HG03354 (cell line): ENCODE data around the gene VPS52.

ENCODE experiments used
- ATAC-seq: cut with Tn5 transposase; IDR thresholded peaks from one replicate; pipeline ENCODE4 v1.9.1; 2021; ENCODE audit warnings: mild to moderate bottlenecking; ENCODE audit not compliant: unreplicated experiment, poor library complexity, severe bottlenecking

The VPS52 gene

DNA sequence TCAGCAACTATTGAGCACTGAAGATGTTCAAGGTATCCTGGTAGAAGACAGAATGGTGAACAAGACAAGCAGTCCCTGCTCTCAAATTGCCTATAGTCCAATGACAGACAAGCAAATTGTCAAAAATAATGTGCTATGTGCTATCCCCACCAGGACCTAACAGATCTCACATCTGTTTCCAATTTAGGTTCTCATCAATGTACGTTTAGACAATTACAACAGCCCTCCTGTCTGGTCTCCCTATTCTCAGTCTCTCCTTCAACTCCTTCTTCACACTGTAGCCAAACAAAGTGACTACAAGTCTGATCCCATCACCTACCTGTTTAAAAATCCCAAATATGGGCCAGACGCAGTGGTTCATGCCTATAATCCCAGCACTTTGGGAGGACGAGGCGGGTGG lies 34.7 kb upstream of the VPS52 start:
- no peak for ATAC-seq

DNA sequence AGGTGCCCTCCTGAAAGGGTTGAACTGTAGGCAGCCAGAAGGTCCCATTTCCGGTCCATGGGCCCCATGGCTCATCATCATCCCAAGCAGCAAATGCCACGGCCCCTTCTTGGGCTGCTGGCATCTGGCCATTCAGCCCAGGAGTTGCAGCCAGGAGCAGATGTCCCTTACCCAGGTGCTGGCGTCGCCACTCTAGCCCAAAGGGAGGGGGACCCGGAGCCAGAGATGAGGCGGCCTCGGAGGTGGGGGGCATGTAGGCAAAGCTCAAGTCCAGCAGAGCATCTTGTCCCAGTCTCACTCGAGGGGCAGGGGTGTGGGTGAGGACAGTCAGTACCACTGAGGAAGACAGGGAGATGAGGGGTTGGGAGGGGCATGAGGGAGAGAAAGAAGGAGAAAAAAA lies 33.4 kb upstream of the VPS52 start:
- ATAC-seq, result no peak

DNA sequence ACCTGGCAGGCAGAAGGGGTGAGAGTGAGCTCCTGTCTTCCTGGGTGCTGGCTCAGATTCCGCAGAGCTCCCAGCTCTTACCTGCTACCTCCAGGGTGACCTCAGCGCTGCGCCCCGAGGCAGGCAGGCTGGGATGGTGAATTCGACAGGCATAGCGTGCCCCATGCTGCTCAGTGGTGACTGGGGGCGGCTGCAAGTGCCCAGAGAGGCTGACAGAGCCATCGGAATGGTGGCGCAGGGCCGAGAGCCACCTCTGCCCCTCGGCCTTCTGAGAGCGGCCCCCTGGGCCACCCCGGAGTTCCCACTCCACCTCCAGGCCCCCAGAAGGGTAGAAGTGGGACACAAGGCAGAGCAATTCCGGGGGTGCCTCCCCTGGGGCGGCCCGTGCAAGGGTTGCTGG lies 32.5 kb upstream of the VPS52 start:
- no peak for ATAC-seq

DNA sequence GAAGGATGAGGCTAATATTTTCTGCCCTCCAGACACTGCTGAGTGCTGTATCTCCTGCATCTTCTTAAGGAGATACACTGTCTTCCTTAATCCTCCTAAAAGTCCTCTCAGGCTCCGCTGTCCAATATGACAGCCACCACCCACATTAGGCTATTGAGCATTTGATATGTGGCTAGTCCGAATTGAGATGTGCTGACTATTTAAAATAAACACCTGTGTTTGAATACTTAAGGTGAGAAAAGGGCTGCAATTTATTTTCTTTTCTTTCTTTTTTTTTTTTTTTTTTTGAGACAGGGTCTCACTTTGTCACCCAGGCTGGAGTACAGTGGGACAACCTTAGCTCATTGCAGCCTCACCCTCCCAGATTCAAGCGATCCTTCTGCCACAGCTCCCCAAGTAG lies 30.2 kb upstream of the VPS52 start:
- no peak for ATAC-seq

DNA sequence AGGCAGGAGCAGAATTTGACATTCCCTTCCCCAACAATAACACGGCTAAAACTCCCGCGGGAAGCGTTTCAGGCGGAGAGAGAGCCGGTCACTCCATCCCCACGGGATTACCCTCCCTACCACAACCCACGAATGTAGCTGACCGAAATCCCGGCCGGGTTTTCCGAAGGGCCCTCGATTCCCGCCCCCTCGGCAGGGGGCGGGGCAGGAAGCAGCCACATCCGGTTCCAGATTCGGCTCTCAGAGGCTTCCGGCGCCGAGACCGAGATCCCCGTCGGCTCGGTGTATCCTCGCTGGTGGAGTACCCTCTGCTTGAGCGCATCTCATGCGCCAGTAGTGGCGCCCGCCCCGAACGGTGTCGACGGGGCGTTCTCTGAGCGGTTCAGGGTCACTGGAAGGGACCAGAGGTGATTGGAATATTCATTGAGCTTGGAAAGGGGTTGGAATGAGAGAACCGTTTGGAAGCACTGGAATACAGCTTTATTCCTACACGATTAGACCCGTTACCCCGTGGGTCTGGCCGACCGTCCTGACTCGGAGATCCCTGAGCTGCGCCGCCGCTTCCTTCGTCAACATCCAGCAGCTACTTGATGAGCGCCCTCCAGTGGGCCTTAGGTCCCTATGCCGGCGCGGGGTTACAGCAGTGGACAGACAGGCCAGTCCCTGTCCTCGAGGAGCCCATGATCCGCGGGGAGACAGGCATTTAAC lies 27.7 kb upstream of the VPS52 start:
- ATAC-seq, result peak; percentile 79

DNA sequence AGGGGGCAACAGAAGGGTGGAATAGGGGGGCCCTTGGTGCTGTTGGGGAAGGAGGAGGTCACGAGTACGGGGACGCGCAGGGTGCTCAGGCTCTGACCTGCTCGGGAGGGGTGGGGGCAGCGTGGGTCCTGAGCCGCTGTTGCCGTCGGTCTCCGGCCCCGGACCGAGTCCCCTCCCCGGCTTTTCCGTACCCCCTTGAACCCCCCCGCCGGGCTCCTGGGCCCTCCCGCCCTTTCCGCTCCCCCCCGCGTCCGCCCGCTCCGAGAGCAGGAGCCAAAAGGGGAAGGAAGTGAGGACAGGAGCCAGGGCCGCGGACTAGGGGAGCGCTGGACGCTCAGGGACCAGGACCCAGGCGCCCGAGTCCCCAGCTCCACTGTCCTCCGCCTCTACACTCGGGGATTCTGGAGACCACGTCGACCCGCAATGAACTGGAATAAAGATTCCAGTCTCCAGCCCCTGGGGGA lies 27.1 kb upstream of the VPS52 start, which contains the start of gene RGL2:
Gene RGL2, minus strand, starts transcription at position 170 of the 464 bp plus-strand sequence. CDS start 332 bp downstream, outside the sequence.
- ATAC-seq, result peak; percentile 33

DNA sequence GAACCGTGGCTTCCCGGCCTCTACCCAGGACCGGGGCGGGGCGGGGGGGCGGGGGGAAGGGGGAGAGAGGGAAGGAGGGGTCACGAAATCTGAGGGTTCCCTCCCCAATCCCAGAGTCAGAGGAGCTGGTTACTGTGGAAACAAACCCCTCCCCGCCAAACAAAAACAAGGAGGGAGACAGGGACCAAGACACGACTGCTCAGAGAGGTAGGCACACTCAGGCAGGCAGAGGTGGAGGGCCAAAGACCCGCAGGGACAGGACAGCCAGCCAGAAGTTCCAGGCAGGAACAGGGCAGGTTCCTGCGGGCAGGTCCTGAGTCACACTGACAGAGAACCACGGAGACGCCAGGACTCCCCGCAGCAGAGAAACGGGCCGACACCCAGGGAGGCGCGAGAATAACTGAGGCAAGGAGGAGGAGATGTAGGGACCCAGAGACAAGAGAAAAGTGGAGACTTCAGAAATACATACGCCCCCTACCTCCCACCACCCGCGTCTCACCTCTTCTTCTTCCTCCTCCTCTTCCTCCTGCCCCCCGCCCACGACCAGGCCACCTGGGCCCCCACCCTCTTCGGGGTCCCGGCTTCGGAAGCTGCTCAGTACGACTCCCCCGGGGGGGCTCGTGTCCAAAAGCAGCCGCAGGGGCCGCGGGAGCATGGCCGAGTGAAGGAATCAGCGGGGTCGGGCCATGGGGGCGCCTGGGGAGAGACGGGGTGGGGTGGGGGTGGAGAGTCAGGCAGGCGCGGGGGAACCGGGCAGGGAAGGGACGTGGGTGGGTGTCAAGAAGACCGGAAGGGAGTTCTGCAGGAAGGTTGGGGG lies 26.5 kb upstream of the VPS52 start:
- no peak for ATAC-seq

DNA sequence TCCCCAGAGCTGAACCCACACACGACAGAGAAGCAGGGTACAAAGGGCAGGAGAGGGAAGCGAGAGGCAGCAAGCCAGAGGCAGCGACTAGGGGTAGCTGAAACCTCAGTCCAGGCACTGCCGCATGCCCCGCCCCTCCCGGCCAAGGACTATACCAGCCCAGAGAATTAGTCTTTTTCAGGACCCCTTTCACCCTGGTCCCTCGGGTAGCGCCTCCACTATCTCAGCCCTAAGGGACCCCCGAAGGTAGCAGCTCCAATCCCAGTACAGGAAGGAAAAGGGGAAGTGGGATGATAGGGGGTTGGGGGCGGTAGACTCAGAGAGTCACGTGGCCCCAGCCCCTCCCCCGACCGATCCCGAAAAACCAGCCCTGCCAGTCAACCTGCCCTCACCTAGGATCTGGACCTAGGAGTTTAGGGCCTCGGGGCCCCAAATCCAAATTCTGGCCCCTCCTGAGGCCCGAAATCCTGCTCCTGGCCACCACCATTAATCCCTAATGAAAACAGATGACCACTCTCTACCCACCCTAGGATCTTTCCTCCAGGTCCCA lies 25.8 kb upstream of the VPS52 start:
- no peak for ATAC-seq

DNA sequence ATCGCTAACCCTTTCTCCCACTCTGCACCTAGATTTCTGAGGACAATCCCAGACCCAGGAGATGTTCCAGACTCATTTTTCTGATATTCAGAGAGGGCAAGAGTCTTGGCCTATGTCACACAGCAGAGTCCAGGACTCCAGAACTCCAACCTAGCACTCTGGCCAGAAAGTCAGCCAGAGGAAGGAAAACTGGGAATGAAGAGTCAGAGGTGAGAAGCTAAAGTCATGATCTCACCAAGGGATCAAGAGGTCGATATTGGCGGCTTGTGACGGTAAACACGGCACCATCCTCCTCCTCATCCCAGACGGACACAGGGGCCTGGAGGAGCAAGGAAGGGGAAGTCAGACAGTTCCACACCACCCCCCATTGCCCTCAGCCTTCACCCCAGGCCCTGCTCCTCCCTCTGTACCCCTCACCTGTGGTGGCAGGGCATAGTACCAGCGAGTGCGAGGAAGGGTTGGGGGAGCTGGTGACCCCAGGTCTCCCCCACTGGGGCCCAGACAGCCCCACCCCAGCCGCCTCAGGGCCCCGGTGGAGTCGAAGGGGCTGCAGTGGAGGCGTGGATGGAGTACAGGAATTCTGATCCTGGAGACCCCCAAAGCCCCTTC lies 25.2 kb upstream of the VPS52 start:
- no peak for ATAC-seq

DNA sequence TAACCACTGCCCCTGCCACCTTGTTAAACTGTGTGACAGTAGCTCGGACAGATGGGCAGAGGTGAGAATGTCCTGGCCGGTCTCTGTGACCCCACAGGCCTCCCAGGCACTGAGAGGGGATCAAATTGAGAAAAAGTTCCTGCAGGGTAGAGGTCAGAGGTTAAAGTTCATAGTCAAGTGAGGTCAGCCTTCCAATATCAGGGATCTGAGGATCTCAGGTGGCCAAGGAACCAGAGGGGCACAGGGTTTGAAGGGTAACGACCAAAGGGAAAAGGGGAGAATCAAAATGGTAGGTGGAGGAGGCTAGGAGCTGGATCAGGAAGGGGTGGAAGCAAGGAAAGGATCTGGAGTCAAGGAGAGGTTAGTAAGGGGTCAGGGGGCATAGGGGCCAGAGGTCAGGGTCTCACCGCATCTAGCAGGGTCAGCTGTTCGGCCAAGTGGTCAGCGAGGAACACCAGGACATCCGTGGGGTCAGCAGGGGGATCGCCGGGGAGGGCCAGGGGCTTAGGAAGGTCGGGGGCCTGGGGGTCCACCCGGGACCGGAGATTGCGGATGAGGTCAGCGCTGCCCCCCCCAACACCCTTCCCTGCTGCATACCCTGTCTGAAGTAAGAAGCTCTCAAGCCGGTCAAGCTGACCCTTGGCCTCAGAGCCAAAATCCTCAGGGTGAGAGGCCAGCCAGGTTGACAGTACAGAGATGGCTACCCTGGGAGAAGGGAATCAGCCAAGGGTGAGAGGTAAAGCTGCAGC lies 24.1 kb upstream of the VPS52 start:
- ATAC-seq, result no peak

DNA sequence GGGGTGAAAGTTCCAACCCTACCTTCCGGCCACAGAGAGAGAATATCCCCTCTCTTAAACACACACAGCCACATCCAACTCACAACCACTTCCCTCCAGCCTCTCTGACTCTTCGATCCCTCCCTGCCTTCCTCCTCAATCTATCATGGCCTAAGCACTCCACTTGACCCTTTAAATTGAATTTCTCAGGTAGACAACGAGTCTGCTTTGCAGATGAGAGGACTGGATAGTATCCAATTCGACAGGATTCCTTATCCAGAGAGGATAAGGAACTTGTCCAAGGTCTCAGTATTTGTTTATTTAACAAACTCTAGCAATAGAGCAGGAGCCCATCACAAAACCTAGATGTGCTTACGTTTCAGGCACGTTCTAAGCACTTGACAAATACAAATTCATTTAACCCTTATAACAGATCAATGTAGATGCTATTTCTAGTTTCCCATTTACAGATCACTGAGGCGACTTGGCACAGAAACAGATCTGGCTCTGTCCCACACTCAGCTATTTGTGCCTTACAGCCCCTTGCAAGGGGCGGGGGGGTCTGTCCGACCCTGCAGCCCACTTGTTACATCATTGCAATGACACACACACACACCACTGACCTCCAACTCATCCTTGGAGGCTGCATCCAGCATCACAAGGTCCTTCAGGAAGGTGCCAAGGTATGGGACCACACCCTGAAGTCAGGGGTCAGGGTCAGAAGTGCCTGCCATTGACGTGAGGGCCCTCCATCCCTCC lies 22.6 kb upstream of the VPS52 start:
- ATAC-seq, result no peak

DNA sequence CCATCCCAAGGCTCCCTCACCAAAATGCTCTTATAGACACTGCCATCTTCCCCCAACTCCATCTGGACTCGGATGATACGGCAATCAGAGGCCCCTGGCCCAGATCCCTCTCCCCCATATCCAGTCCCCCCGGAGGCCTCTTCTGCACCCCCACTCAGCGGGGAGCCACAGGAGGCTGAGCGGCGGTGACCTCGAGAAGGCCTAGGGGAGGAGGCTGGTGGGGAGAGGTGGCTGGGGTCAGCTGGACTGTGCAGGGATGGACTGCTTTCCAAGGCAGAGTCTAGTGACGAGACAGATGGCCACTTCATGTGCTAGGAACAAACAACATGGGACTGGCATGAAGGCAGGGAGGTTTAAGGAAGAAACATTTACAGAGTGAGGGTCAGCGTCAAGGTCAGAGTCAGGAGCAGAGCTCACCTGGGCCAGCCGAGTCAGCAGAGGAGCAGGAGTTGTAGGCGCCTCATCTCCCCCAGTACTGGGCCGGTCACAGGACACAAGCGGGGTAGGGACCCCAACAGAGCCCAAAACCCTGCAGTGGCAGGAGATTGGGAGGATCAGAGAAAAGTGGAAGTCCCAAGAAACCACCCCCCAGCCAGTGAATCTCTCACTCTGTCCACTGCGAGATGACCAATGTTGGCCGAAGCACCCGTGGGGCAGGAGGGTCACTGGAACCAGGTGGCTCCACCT lies 21.5 kb upstream of the VPS52 start:
- no peak for ATAC-seq

DNA sequence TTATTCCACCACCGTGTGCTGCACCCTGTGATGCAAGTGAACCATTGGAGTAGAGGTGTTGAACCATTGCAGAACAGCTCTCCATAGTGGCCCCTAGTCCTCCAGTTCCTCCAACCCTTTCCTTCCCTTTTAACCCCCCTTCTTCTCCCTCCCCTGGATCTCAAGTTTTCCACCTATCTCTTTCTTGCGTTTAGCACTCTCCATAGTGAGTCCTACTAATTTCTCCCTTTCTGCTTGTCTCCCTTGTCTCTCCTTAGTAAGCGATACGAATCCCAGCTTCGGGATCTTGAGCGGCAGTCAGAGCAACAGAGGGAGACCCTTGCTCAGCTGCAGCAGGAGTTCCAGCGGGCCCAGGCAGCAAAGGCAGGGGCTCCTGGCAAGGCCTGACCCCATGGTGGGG lies 18.8 kb upstream of the VPS52 start:
- ATAC-seq, result no peak

DNA sequence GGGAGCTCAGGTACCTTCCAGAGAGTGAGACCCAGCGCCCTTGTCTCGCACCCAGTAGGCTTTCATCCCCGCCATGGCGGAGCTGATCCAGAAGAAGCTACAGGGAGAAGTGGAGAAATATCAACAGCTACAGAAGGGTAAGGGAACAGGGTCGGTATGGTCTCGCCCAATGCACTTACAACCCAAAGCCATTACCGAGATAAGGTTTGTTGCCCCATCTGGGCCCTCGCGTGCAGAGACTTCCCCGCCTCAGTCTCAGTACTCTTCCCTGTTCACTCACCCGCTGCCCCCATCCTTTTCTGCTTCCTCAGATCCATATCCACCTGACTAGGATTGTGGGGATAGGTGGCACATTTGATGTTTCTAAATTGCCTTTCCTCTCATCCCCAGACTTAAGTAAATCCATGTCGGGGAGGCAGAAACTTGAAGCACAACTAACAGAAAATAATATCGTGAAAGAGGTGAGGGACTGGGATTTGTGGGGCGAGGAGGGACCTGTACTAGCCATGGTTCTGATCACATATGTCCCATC lies 18.2 kb upstream of the VPS52 start:
- peak; percentile 14 for ATAC-seq

DNA sequence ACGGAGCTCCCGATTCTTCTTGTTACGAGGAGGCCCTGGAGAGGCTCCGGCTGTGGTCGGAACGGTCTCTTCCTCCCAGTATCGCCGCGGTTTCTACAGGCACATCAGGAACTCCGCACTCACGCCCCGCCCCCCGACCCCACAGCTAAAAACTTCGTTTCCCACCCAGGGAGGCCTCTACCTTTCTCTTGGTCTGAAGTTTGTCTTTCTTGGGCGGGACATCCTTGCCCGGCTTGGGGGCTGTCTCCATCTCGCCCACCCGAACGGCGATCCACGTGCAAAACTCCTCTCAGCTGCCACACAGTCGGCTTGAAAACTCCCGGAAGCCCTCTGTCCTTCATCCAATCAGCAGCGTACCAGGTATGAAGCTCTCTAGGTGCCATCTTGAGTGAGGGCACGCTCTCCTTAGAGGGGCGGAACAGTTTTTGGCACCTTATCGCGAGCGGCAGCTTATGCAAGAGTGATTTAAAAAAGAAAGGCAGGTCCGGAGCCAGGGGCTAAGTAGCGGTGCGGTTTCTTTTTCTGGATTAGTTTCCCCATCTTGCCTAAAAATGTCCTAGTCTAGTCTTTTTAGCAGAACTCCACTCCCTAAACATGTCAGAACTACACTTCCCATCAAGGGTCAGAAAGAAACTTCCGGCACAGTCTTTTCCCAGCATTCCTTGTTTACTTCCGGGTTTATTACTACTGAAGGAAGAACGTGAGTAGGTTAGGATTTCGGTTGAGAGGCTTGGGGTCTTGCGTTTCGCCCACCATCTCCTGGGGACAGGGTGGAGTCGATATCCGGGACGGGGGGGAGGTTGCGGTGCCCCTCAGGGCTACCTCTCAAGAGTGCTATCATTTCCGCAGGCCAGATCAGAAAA lies 17.5 kb upstream of the VPS52 start, which contains the start of the genes PFDN6 and WDR46:
Gene PFDN6, plus strand, starts transcription at position 681 of the 863 bp plus-strand sequence. CDS start 256 bp downstream, outside the sequence.
Gene WDR46, minus strand, starts transcription at position 319 of the 863 bp plus-strand sequence. Its CDS starts 69 bp downstream, at position 250.
- ATAC-seq, result peak; percentile 88

DNA sequence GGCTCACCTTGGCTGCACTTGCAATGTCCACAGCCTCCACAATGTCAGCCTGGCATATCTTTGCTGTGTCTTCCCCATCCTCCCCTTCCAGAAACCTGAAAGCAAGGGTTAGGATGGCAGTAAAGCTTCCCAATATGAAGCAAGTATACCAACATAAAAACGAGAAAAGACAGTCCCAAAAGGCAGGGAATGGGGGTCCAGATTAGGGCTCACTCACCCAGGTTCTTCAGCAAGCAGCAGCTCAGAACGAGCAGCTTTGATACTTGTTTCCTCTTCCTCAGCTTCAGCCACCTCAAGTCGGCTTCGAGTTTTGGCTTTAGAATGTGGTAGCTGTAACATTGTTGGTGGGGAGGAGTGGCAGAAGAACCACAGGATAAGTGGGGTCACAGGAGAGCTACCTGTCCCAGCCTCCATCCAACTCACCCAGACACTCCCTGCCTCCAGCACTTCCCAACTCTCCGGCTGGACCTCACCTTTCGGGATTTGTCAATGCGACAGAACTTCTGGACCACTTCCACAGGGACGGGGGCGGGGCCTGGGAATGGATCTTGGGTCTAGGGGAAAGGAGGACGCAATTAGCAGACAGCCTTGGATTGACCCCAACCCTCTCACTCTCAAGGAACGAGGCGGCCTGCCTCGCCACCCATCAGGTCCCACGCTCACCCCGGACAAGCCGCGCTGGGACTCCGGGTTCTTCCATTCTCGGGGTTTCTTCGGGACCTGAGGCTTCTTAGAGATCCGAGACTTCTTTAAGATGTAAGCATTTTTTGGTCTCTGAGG lies 16.7 kb upstream of the VPS52 start:
- ATAC-seq, result no peak
